ENCODE results near the gene B4GALT1.

The B4GALT1 gene

GRCh38 chr9:33167084-33167971 lies at the start of gene B4GALT1:
Gene B4GALT1 (minus strand): TSS chr9:33167336. CDS start chr9:33167169, 167 bp downstream.
- peak; percentile 96 to 98 for DNase-seq

GRCh38 chr9:33211695-33212393 lies 44.7 kb upstream of the B4GALT1 start:
- no peak for DNase-seq

- DNase-seq = no peak
Observed at GRCh38 chr9:33210006-33210715, 43.0 kb upstream of the B4GALT1 start.

GRCh38 chr9:33209394-33209793 lies 42.3 kb upstream of the B4GALT1 start:
- DNase-seq = no peak

- DNase-seq = peak in 1 of 2 donors; percentile 3
Observed at GRCh38 chr9:33202552-33203201, 35.5 kb upstream of the B4GALT1 start.

GRCh38 chr9:33202018-33202417 lies 34.9 kb upstream of the B4GALT1 start:
- DNase-seq = no peak

- DNase-seq = no peak
Observed at GRCh38 chr9:33198165-33198564, 31.0 kb upstream of the B4GALT1 start.

GRCh38 chr9:33197279-33198152 lies 30.4 kb upstream of the B4GALT1 start:
- DNase-seq = no peak

- no peak for DNase-seq
Observed at GRCh38 chr9:33196736-33197135, 29.6 kb upstream of the B4GALT1 start.

- DNase-seq = no peak
Observed at GRCh38 chr9:33193818-33194217, 26.7 kb upstream of the B4GALT1 start.

GRCh38 chr9:33192493-33193255 lies 25.5 kb upstream of the B4GALT1 start:
- DNase-seq = no peak

GRCh38 chr9:33190021-33190705 lies 23.0 kb upstream of the B4GALT1 start:
- no peak for DNase-seq

GRCh38 chr9:33189331-33189791 lies 22.2 kb upstream of the B4GALT1 start:
- no peak for DNase-seq

GRCh38 chr9:33188711-33189110 lies 21.6 kb upstream of the B4GALT1 start:
- DNase-seq = no peak

GRCh38 chr9:33187519-33188218 lies 20.5 kb upstream of the B4GALT1 start:
- no peak for DNase-seq

- no peak for DNase-seq
Observed at GRCh38 chr9:33186457-33187168, 19.5 kb upstream of the B4GALT1 start.

GRCh38 chr9:33185858-33186257 lies 18.7 kb upstream of the B4GALT1 start:
- DNase-seq = no peak

GRCh38 chr9:33185406-33185805 lies 18.3 kb upstream of the B4GALT1 start:
- no peak for DNase-seq

GRCh38 chr9:33184963-33185362 lies 17.8 kb upstream of the B4GALT1 start:
- no peak for DNase-seq

Measured in stimulated activated CD4-positive, alpha-beta T cell treated with anti-CD3 and anti-CD28 coated beads, Interleukin-2, amount 100 ng/mL, for 24 hours (primary cell).